PC-3 (cell line): ENCODE results near the gene AFDN. TPM values are rescaled to one million over a fixed set of nuclear protein-coding genes. Genes with fewer than 3 reads are reported as not detected.

ENCODE experiments used
- ATAC-seq: fragments of 200-7000 bp; cut with Tn5 transposase; 2 replicates; pipeline ENCODE4 v1.9.1; 2020; ENCODE audit warnings: mild to moderate bottlenecking, moderate library complexity
- BruUV-seq: library from RNA; stranded (reverse); fragments of 400-500 nt; replicated peaks from 2 replicates; lab custom pipeline; 2021; lab: Mats Ljungman, UMichigan
- CTCF ChIA-PET: fragments of 300-600 bp; sonication (Branson Sonifier 250); formaldehyde crosslinking; loops from one replicate; lab custom pipeline; 2022; ENCODE audit warnings: antibody characterized with exemption; lab: Charles Lee
- POLR2A ChIA-PET: fragments of 300-600 bp; sonication (Branson Sonifier 250); formaldehyde crosslinking; loops from one replicate; lab custom pipeline; 2022; ENCODE audit warnings: antibody characterized with exemption; ENCODE audit not compliant: unreplicated experiment; lab: Charles Lee
- DNase-seq: peaks from one replicate; pipeline ENCODE4 v3.0.0-alpha.2; 2015
- H2AFZ ChIP-seq: fragments of 300-600 bp; sonication (generic); 2 replicates; pipeline ENCODE4 v1.6.0; 2016; ENCODE audit warnings: antibody characterized with exemption, low read length
- H3F3A ChIP-seq: fragments of 300-600 bp; sonication (generic); one replicate; pipeline ENCODE4 v1.6.0; 2017; ENCODE audit warnings: antibody characterized with exemption, low read length, control low read depth, mild to moderate bottlenecking; ENCODE audit not compliant: unreplicated experiment
- H3K27ac ChIP-seq: fragments of 300-600 bp; sonication (generic); 2 replicates; pipeline ENCODE4 v1.5.1; 2016; ENCODE audit warnings: mild to moderate bottlenecking, low read length
- H3K27me3 ChIP-seq: fragments of 300-600 bp; sonication (generic); 2 replicates; pipeline ENCODE4 v1.6.1; 2016; ENCODE audit warnings: low read length, mixed read lengths
- H3K36me3 ChIP-seq: fragments of 300-600 bp; sonication (generic); 2 replicates; pipeline ENCODE4 v1.6.1; 2016; ENCODE audit warnings: low read depth, mixed run types, low read length, mixed read lengths
- H3K4me1 ChIP-seq: fragments of 300-600 bp; sonication (generic); 2 replicates; pipeline ENCODE4 v1.5.1; 2016; ENCODE audit warnings: low read length; ENCODE audit not compliant: insufficient read depth
- H3K4me2 ChIP-seq: fragments of 300-600 bp; sonication (generic); 2 replicates; pipeline ENCODE4 v1.6.0; 2016; ENCODE audit warnings: low read length
- H3K4me3 ChIP-seq: fragments of 300-600 bp; sonication (generic); 2 replicates; pipeline ENCODE4 v1.5.1; 2016; ENCODE audit warnings: mild to moderate bottlenecking, low read length, mixed read lengths
- H3K79me2 ChIP-seq: fragments of 300-600 bp; sonication (generic); 2 replicates; pipeline ENCODE4 v1.6.1; 2017; ENCODE audit warnings: low read length, mixed read lengths
- H3K9ac ChIP-seq: fragments of 300-600 bp; sonication (generic); 2 replicates; pipeline ENCODE4 v1.6.0; 2016; ENCODE audit warnings: mild to moderate bottlenecking, low read length
- H3K9me2 ChIP-seq: fragments of 300-600 bp; sonication (generic); replicated peaks from 2 replicates; pipeline ENCODE4 v1.6.1; 2016; ENCODE audit warnings: mixed run types, low read length, mixed read lengths
- H3K9me3 ChIP-seq: fragments of 300-600 bp; sonication (generic); 2 replicates; pipeline ENCODE4 v1.6.1; 2016; ENCODE audit warnings: low read length, mixed read lengths
- H4K20me1 ChIP-seq: fragments of 300-600 bp; sonication (generic); 2 replicates; pipeline ENCODE4 v1.6.1; 2016; ENCODE audit warnings: low read length, mixed read lengths
- CTCF ChIP-seq: fragments of 300-600 bp; sonication (generic); conservative IDR thresholded peaks from 2 replicates; pipeline ENCODE4 v1.5.1; 2017; ENCODE audit warnings: antibody characterized with exemption, low read depth, mild to moderate bottlenecking, low read length
- EZH2 ChIP-seq: fragments of 300-600 bp; sonication (generic); IDR thresholded peaks from one replicate; pipeline ENCODE4 v1.6.1; 2017; ENCODE audit warnings: antibody characterized with exemption, mild to moderate bottlenecking, low read length; ENCODE audit not compliant: unreplicated experiment
- EZH2phosphoT487 ChIP-seq: fragments of 300-600 bp; sonication (generic); IDR thresholded peaks from 2 replicates; pipeline ENCODE4 v1.6.1; 2018; ENCODE audit warnings: mild to moderate bottlenecking, antibody characterized with exemption, low read length, borderline replicate concordance
- intact Hi-C: fragments of 100-400 bp; cut with micrococcal nuclease; formaldehyde crosslinking; loops from 2 replicates; pipeline ENCODE4 v1.9.0; 2023
- total RNA-seq: library from RNA; depleted of rRNA; stranded (reverse); fragments of >200 nt; gene quantifications from 2 replicates; pipeline ENCODE4 v1.2.3, GENCODE V29; 2014

The AFDN gene
- total RNA-seq, 1 experiment from 2014 or later: 37.1 TPM

GRCh38 chr6:167910652-167911051 is 83.9 kb downstream of the AFDN start:
- H3K4me1 ChIP-seq: no peaks in the 10 kb centered on the region
- H3K79me2 ChIP-seq: no peaks in the 10 kb centered on the region
- no peaks in the 10 kb centered on the region for H4K20me1 ChIP-seq
- no TSS peak for BruUV-seq
- H2AFZ ChIP-seq: no peak overlapping the region
- H3K27me3 ChIP-seq: no peaks in the 10 kb centered on the region
- no peaks in the 10 kb centered on the region for H3F3A ChIP-seq
- no peak overlapping the region for H3K4me3 ChIP-seq
- 0 out of 2 replicates have a peak, but pooled peaks cover under 1% of the 10 kb centered on the region for H3K36me3 ChIP-seq
- H3K4me2 ChIP-seq: no peak overlapping the region
- intact Hi-C loops: loop anchor here (1.0 kb wide), 1 partner anchor 20 kb away; no protein-coding TSS in a partner anchor
- ATAC-seq (no peak), DNase-seq (no peak)
- no peak overlapping the region for H3K27ac ChIP-seq
- no peaks in the 10 kb centered on the region for H3K9me3 ChIP-seq
- no peak overlapping the region for H3K9ac ChIP-seq
- ChIA-PET CTCF (no interaction called here), POLR2A (no interaction called here)
- TF ChIP-seq CTCF (no peak), EZH2phosphoT487 (no peak), EZH2 (no peak)
- H3K9me2 ChIP-seq: no peaks in the 10 kb centered on the region

GRCh38 chr6:167912494-167912893 is 85.8 kb downstream of the AFDN start:
- Histone ChIP-seq H3K4me3 (no peak overlapping the region), H3K27ac (no peak overlapping the region), H3K27me3 (no peaks in the 10 kb centered on the region), H3K9me3 (no peaks in the 10 kb centered on the region), H3K79me2 (no peaks in the 10 kb centered on the region), H3K4me1 (no peaks in the 10 kb centered on the region), H4K20me1 (no peaks in the 10 kb centered on the region), H3K4me2 (no peak overlapping the region), H3K9me2 (no peaks in the 10 kb centered on the region), H3F3A (no peaks in the 10 kb centered on the region), H3K36me3 (0 out of 2 replicates have a peak, but pooled peaks cover 4% of the 10 kb centered on the region), H2AFZ (no peak overlapping the region), H3K9ac (no peak overlapping the region)
- ATAC-seq (no peak), DNase-seq (no peak)
- ChIA-PET POLR2A (no interaction called here), CTCF (no interaction called here)
- TF ChIP-seq EZH2phosphoT487 (no peak), CTCF (no peak), EZH2 (no peak)
- no TSS peak for BruUV-seq
- intact Hi-C loops: no loop called here

GRCh38 chr6:167913699-167914098 is 87.0 kb downstream of the AFDN start:
- CTCF ChIA-PET: no interaction called here
- ATAC-seq (no peak), DNase-seq (no peak)
- H3K79me2 ChIP-seq: no peaks in the 10 kb centered on the region
- TF ChIP-seq EZH2: no peak
- TF ChIP-seq CTCF: no peak
- TF ChIP-seq EZH2phosphoT487: no peak
- H3K4me1 ChIP-seq: no peaks in the 10 kb centered on the region
- no peak overlapping the region for H3K27ac ChIP-seq
- no peak overlapping the region for H3K4me3 ChIP-seq
- no peaks in the 10 kb centered on the region for H4K20me1 ChIP-seq
- 0 out of 2 replicates have a peak, but pooled peaks cover 4% of the 10 kb centered on the region for H3K36me3 ChIP-seq
- no peaks in the 10 kb centered on the region for H3K27me3 ChIP-seq
- H3K9me2 ChIP-seq: no peaks in the 10 kb centered on the region
- no TSS peak for BruUV-seq
- no peaks in the 10 kb centered on the region for H3K9me3 ChIP-seq
- no peak overlapping the region for H2AFZ ChIP-seq
- H3K4me2 ChIP-seq: no peak overlapping the region
- intact Hi-C loops: no loop called here
- POLR2A ChIA-PET: no interaction called here
- H3K9ac ChIP-seq: no peak overlapping the region
- no peaks in the 10 kb centered on the region for H3F3A ChIP-seq
